Measurements from ENCODE around the gene KLHL24. TPM values are rescaled to one million over a fixed set of nuclear protein-coding genes. Genes with fewer than 3 reads are reported as not detected.
"Not testable (repeated sequence)": the region's sequence is repeated elsewhere in the genome, so short reads cannot be mapped to it uniquely, and the experiment has no call there.

KLHL24 gene
- total RNA-seq, 1 donor from 2014 or later = 343 TPM

- no peak for FAIRE-seq
- no peak for DNase-seq (ENCODE audit: low spot score in 2 of 2)
Observed at GRCh38 chr3:183692436-183692835, 57.0 kb downstream of the KLHL24 start.

GRCh38 chr3:183695569-183696364 lies 60.3 kb downstream of the KLHL24 start:
- DNase-seq (ENCODE audit: low spot score in 2 of 2) = no peak
- no peak for FAIRE-seq

GRCh38 chr3:183697123-183697609 lies 61.7 kb downstream of the KLHL24 start:
- FAIRE-seq (no peak), DNase-seq (ENCODE audit: low spot score in 2 of 2) (no peak)

GRCh38 chr3:183697610-183698317 lies 62.3 kb downstream of the KLHL24 start, which contains the start of gene YEATS2:
TSS of gene YEATS2 (plus strand) at chr3:183697797. CDS start at chr3:183715163, 17,366 bp downstream.
- FAIRE-seq = no peak
- peak; percentile 92 to 94 for DNase-seq (ENCODE audit: low spot score in 2 of 2)

GRCh38 chr3:183698318-183698751 lies 62.9 kb downstream of the KLHL24 start:
- no peak for FAIRE-seq
- peak; percentile 51 to 64 for DNase-seq (ENCODE audit: low spot score in 2 of 2)

- FAIRE-seq (no peak), DNase-seq (ENCODE audit: low spot score in 2 of 2) (peak; percentile 27 to 34)
Observed at GRCh38 chr3:183698756-183699155, 63.3 kb downstream of the KLHL24 start.

- FAIRE-seq (no peak), DNase-seq (ENCODE audit: low spot score in 2 of 2) (peak in 1 of 2 donors; percentile 19)
Observed at GRCh38 chr3:183699238-183699947, 64.0 kb downstream of the KLHL24 start.

GRCh38 chr3:183701744-183702143 lies 66.3 kb downstream of the KLHL24 start:
- FAIRE-seq (no peak), DNase-seq (ENCODE audit: low spot score in 2 of 2) (no peak)

- DNase-seq (ENCODE audit: low spot score in 2 of 2); FAIRE-seq: not testable (repeated sequence)
Observed at GRCh38 chr3:183703892-183704291, 68.5 kb downstream of the KLHL24 start.

GRCh38 chr3:183710231-183710630 lies 74.8 kb downstream of the KLHL24 start:
- FAIRE-seq (no peak), DNase-seq (ENCODE audit: low spot score in 2 of 2) (no peak)

- DNase-seq (ENCODE audit: low spot score in 2 of 2) = no peak
- no peak for FAIRE-seq
Observed at GRCh38 chr3:183711516-183711915, 76.1 kb downstream of the KLHL24 start.

GRCh38 chr3:183714622-183715021 lies 79.2 kb downstream of the KLHL24 start:
- FAIRE-seq = no peak
- no peak for DNase-seq (ENCODE audit: low spot score in 2 of 2)

GRCh38 chr3:183718012-183718411 lies 82.6 kb downstream of the KLHL24 start:
- FAIRE-seq (no peak), DNase-seq (ENCODE audit: low spot score in 2 of 2) (no peak)

- DNase-seq (ENCODE audit: low spot score in 2 of 2) (no peak), FAIRE-seq (no peak)
Observed at GRCh38 chr3:183725387-183725786, 90.0 kb downstream of the KLHL24 start.

GRCh38 chr3:183728204-183728603 lies 92.8 kb downstream of the KLHL24 start:
- no peak for FAIRE-seq

GRCh38 chr3:183730361-183730760 lies 94.9 kb downstream of the KLHL24 start:
- DNase-seq (ENCODE audit: low spot score in 2 of 2) (no peak), FAIRE-seq (no peak)

More at GRCh38 chr3:183728204-183728603, 92.8 kb downstream of the KLHL24 start:
- no peak for DNase-seq (ENCODE audit: low spot score in 2 of 2)

- FAIRE-seq (no peak), DNase-seq (ENCODE audit: low spot score in 2 of 2) (no peak)
Observed at GRCh38 chr3:183731611-183732010, 96.2 kb downstream of the KLHL24 start.

GRCh38 chr3:183733553-183733952 lies 98.1 kb downstream of the KLHL24 start:
- DNase-seq (ENCODE audit: low spot score in 2 of 2) (no peak), FAIRE-seq (no peak)
